Endothelial cell of hepatic sinusoid (primary cell): ENCODE results near the gene CHD3.

Source experiments
- in situ Hi-C: cut with HindIII; loops from 2 replicates; pipeline ENCODE4 v1.10.0; 2017; ENCODE audit warnings: low sequenced_read_pairs

Gene CHD3

DNA sequence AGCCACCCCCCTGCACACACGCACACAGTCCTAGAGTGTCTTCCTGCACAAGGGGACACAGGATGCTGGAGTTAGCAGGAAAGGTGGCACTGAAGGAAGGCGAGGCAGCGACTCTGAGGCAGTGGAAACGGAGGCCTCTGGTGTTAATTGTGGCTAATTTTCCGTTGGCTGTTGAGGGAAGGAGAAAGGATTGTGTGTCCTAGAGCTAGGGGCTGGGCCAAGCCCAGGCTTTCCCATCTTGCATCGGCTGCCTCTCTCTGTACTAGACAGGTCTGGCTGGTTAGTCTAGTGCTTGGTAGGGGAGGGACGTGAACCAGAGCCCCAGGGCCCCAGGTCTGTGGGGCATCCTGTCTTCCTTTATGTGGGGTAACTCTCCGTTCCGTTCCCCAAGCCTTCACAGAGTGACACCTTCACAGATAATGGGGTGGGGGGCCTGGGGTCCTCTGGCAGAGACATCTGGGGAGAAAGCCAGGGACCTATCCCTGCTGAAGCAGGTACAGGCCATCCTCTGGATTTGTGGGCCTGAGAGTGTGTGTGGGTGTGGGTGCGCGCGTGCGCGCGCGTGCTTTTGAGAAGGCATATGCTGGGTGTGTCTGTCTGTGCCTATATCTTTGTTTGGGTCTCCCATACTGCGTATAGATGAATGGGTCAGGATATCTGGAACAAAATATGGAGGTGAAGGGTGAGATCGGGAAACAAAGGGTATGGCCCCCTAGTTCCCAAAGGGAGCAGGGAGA, at the start of gene CHD3:
TSS of gene CHD3 (plus strand) at position 606 of the 737 bp plus-strand sequence. CDS start 212 bp downstream, outside the sequence.
- in situ Hi-C loops = no loop called here

- in situ Hi-C loops = loop anchor here (5.0 kb wide), 1 partner anchor 57 kb away; no protein-coding TSS in a partner anchor
Measured at GRCh38 chr17:7839190-7839875, 49.3 kb upstream of the CHD3 start.

DNA sequence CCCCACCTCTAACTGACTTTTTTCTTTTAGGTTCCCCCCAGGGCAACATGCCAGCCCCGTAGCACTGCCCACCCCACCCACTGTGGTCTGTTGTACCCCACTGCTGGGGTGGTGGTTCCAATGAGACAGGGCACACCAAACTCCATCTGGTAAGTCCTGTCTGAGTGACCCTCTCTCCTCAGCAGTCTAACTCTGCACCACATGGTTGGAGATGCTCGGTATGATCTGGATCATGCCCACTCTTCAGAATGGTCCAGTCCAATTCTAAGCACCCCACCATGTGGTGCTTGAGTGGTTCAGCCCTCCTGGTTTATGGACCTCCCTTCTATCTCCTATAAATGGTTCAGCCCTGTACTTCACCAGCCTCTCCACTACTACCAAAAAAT, 48.7 kb upstream of the CHD3 start:
- in situ Hi-C loops = loop anchor here (5.0 kb wide), 1 partner anchor 58 kb away; no protein-coding TSS in a partner anchor

GRCh38 chr17:7840441-7840840, 48.1 kb upstream of the CHD3 start:
- in situ Hi-C loops = no loop called here

DNA sequence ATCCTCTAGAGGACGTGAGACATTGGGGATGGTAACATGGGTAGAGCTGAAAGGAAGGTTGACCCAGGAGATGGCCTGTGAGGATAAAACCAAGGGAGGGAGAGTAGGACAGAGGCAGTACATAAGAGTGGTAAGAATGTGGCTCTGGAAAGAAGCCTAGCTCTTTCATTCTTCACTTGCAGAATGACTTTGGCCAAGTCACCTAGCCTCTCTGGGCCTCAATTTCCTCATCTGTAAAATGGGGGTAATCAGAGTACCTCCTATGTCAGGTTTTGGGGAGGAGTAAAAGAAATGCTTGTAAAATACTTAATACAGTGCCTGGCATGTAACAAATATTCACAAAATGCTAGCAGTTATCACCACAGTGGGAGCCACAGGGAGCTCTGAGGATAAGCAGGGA, 47.7 kb upstream of the CHD3 start:
- in situ Hi-C loops = no loop called here

GRCh38 chr17:7841396-7841914, 47.1 kb upstream of the CHD3 start:
- in situ Hi-C loops = no loop called here

DNA sequence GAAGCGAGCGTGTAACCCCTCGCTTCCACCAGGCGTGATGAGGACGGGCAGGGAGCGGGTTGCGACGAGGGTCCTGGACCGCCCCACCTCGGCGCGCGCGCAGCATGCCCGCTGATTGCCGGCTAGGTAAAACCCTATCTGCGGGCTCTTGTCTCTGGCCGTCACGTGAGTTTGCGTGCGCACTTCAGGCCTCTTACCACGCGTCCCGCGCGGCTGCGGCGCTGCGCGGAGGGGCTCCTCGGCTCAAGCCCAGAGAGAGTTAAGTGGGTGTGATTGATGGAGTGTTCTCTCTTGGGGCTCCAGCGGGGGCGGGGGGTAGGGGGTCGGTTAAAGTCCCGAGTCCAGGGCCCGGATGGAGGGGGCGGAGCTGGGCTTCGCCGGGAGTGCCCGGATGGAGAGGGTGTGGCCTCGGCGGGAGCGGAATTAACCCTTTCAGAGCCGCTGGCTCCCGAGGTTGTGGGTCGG, 46.6 kb upstream of the CHD3 start:
- in situ Hi-C loops = no loop called here

- in situ Hi-C loops = no loop called here
Measured at GRCh38 chr17:7842380-7843256, 46.0 kb upstream of the CHD3 start.

DNA sequence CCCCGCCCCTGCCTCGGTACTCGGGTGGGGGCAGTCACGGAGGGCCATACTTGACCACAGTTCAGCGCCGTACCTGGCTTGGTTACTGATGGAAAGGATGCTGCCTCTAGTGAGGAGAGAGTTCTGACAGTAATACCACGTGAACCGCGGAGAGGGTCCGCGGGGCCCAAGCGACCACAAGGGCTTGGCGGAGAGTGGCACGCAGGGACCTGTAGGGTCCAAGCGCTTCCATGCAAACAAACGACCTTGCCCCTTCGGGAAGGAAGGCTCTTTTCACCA, 45.4 kb upstream of the CHD3 start:
- in situ Hi-C loops = no loop called here

DNA sequence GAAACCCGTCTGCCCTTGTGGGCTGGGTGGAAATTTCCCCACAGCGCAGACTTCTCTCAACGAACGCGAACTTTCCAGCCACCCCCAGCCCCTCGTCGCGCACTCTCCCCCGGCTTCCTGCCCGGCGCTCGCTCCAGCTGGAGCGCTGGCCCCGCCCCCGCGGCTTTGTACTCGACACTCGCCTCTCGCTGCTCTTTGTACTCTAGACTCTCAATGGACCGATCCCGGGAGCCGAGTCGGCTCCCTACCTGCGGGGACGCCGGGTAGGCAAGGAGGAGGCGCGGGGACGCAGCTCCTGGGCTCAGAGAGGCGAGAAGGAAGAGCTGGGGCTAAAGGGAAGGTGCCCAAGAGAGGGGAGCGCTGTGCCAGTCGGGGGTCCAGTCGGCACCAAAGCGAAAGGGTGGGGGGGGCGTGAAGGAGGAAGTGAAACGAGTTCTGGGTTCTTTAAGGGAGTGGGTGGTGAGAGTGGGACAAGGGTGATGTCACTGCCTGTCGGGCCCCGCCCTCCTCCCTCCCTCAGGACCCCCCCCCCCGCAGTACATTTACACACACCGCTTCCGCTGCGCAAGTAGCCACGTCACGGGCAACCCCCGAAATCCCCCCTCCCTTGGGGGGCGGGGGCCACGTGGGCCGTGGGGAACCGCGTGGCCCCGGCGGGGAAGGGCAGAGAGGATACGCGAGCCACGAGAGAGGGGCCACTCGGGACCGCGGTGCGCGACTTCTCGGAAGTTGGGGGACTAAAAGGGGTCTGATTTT, 44.9 kb upstream of the CHD3 start:
- in situ Hi-C loops = no loop called here

DNA sequence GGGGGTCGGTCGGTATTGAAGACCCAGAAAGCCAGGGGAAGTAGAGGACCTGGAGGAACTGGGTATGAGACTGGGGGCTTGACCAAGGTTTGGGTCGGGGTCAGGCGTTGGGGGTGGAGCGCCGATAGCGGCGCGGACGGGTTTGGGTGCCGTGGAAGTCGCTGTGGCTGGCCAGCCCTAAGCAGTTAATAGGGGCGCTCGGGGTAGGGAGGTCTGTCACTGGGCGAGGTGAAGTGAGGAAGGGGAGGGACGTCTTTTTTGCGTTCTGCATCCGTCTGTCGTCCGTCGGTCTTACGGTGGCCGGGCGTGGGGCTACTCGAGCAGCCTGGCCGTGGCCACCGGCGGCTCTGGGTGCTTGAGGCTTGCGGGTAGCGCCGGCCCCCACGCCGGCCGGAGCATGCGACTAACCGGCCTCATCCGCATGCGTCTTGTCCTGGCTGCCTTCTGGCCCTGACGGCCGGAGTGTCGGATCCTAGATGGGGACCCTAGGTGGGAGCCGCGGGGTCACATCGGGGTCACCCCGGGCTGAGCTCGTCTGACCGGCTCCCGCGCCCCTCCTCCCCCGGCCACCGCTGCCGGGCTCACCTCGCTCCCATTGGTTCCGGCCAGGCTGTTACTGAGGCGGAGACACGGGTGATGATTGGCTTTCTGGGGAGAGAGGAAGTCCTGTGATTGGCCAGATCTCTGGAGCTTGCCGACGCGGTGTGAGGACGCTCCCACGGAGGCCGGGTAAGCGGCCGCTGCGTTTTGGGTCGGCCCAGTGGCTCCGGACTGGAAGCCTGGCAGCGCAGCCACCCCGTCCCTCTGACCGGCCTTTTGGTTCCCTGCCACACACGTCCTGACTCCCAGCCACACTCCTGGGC, 44.1 kb upstream of the CHD3 start:
- in situ Hi-C loops = no loop called here

DNA sequence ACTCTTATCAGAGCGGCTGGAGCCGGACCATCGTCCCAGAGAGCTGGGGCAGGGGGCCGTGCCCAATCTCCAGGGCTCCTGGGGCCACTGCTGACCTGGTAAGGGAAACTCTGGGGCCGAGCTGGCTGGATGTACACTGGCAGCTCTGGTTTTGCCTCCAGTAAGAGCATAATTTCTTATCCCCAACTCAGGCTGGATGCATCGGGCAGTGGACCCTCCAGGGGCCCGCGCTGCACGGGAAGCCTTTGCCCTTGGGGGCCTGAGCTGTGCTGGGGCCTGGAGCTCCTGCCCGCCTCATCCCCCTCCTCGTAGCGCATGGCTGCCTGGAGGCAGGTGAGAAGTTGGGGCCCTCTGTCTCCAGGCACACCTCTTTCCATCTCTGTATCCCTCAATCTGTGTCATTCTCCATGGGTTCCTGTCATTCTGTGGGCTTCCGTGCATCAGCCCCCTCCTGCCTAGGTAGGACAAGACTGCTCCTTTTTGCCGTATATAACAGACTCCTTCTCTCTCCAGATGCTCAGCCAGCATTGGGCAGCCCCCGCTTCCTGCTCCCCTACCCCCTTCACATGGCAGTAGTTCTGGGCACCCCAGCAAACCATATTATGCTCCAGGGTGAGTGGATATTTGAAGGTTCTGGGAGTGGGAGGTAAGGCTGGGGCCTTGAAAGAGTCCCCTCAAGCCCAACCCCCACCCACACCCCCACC, 43.1 kb upstream of the CHD3 start:
- in situ Hi-C loops = no loop called here

GRCh38 chr17:7846063-7846735, 42.4 kb upstream of the CHD3 start:
- in situ Hi-C loops = no loop called here

DNA sequence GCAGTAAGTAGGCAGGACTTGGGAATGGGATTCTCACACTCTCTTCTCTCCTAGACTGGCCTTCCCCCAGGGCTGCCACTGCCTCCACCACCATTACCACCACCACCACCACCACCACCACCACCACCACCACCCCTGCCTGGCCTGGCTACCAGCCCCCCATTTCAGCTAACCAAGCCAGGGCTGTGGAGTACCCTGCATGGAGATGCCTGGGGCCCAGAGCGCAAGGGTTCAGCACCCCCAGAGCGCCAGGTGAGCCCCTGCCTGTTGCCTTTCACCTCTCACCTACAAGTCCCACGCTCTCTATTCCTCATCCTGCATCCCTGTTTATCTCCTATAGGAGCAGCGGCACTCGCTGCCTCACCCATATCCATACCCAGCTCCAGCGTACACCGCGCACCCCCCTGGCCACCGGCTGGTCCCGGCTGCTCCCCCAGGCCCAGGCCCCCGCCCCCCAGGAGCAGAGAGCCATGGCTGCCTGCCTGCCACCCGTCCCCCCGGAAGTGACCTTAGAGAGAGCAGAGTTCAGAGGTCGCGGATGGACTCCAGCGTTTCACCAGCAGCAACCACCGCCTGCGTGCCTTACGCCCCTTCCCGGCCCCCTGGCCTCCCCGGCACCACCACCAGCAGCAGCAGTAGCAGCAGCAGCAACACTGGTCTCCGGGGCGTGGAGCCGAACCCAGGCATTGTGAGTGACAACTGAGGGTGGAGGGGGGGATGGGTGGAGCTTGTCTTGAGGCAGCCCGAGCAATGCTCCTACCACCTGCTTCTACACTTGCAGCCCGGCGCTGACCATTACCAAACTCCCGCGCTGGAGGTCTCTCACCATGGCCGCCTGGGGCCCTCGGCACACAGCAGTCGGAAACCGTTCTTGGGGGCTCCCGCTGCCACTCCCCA, 41.6 kb upstream of the CHD3 start:
- in situ Hi-C loops = no loop called here

DNA sequence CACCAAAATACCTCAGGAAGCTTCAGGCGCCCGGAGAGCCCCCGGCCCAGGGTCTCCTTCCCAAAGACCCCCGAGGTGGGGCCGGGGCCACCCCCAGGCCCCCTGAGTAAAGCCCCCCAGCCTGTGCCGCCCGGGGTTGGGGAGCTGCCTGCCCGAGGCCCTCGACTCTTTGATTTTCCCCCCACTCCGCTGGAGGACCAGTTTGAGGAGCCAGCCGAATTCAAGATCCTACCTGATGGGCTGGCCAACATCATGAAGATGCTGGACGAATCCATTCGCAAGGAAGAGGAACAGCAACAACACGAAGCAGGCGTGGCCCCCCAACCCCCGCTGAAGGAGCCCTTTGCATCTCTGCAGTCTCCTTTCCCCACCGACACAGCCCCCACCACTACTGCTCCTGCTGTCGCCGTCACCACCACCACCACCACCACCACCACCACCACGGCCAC, 40.4 kb upstream of the CHD3 start:
- in situ Hi-C loops = no loop called here

DNA sequence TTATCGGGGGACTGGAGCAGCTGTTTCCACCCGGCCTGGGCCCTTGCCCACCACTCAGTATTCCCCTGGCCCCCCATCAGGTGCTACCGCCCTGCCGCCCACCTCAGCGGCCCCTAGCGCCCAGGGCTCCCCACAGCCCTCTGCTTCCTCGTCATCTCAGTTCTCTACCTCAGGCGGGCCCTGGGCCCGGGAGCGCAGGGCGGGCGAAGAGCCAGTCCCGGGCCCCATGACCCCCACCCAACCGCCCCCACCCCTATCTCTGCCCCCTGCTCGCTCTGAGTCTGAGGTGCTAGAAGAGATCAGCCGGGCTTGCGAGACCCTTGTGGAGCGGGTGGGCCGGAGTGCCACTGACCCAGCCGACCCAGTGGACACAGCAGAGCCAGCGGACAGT, 39.9 kb upstream of the CHD3 start:
- in situ Hi-C loops = no loop called here

- in situ Hi-C loops = no loop called here
Measured at GRCh38 chr17:7849130-7849750, 39.3 kb upstream of the CHD3 start.
